ENCODE data around the gene PAFAH1B1. TPM values are rescaled to one million over a fixed set of nuclear protein-coding genes. Genes with fewer than 3 reads are reported as not detected.
"Not testable (repeated sequence)": the region's sequence is repeated elsewhere in the genome, so short reads cannot be mapped to it uniquely, and the experiment has no call there.

PAFAH1B1 gene
- total RNA-seq, 2 donors from 2014 or later, result 168 to 182 TPM

DNA sequence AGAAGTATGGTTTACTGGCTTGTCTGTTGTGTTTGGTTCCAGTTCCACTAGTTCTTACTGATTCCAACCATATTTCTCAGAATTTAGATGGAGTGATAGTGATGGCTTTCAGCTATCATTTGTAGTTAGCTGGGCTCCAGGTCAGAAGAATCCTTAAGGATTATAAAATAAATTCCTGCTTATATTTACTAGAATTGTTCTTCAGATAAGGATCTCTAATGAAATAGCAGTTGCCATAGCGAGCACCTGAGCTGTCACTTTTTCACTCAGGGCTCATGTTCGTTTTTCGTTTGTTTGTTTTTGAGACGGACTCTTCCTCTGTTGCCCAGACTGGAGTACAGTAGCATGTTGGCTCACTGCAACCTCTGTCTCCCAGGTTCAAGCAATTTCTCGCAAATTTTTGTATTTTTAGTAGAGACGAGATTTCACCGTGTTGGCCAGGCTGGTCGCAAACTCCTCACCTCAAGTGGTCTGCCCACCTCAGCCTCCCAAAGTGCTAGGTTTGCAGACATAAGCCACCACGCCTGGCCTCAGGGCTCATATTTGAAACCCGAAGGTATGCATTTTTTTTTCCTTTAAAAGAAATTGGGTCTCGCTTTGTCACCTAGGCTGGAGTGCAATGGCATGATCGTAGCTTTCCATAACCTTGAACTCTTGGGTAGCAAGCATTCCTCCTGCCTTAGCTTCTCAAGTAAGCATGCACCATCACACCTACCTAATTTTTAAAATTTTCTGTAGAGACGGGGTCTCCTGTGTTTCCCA is 42.9 kb downstream of the PAFAH1B1 start:
- Mint-ChIP-seq H3K27ac (peak overlapping the region; percentile 53), H3K36me3 (ENCODE audit: low read depth) (peaks cover 74% of the 10 kb centered on the region), H3K4me3 (no peak overlapping the region), H3K9me3 (no peaks in the 10 kb centered on the region), H3K27me3 (no peaks in the 10 kb centered on the region), H3K4me1 (peaks cover 24% of the 10 kb centered on the region)
- no peak for ATAC-seq (replicated peaks)

DNA sequence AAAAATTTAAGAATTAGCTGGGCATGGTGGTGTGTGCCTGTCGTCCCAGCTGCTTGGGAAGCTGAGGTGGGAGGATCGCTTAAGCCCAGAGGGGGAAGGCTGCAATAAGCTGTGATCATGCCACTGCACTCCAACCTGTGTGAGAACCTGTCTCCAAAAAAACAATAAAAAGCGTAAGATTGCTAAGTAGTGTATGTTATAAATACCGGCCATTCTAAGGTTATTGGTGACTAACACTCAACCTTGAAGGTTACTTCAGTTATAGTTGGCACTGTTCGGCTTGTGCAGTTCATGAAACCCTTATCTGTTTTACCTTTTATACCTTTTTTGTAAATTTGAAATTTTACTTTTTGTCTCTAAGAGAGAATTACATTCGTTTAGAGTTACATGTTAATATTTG is 44.0 kb downstream of the PAFAH1B1 start:
- Mint-ChIP-seq H3K36me3 (ENCODE audit: low read depth) (peaks cover 75% of the 10 kb centered on the region), H3K27me3 (no peaks in the 10 kb centered on the region), H3K4me3 (no peak overlapping the region), H3K9me3 (no peaks in the 10 kb centered on the region), H3K4me1 (peaks cover 14% of the 10 kb centered on the region), H3K27ac (peak overlapping the region; percentile 53)
- ATAC-seq (replicated peaks), result no peak

DNA sequence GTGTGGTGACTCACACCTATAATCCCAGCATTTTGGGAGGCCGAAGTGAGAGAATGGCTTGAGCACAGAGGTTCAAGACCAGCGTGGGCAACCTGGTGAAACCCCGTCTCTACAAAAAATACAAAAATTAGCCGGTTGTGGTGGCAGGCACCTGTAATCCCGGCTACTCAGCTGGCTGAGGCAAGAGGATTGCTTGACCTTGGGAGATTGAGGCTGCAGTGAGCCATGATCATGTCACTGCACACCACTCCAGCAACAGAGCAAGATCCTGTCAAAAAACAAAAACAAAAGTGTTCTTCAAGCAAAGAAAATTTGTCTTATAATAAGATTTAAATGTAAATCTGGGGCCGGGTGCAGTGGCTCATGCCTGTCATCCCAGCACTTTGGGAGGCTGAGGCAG is 51.5 kb downstream of the PAFAH1B1 start:
- no peak for ATAC-seq (replicated peaks)
- H3K27ac Mint-ChIP-seq, result no peak overlapping the region

DNA sequence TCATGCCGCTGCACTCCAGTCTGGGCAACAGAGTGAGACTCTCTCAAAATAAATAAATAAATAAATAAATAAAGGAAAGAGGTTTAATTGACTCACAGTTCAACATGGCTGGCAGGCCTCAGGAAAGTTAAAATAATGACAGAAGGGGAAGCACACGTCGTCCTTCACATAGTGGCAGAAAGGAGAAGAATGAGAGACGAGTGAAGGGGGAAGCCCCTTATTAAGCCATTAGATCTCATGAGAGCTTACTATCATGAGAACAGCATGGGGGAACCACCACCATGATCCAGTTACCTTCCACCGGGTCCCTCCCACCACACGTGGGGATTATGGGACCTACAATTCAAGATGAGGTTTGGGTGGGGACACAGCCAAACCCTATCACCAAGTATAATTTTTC is 54.5 kb downstream of the PAFAH1B1 start:
- H3K4me1 Mint-ChIP-seq, result peaks cover 7% of the 10 kb centered on the region
- H3K27me3 Mint-ChIP-seq, result no peaks in the 10 kb centered on the region
- no peak for ATAC-seq (replicated peaks)
- no peaks in the 10 kb centered on the region for H3K9me3 Mint-ChIP-seq
- no peak overlapping the region for H3K27ac Mint-ChIP-seq
- no peak overlapping the region for H3K4me3 Mint-ChIP-seq
- H3K36me3 Mint-ChIP-seq (ENCODE audit: low read depth), result peaks cover 90% of the 10 kb centered on the region

More for the DNA sequence above, 51.5 kb downstream of the PAFAH1B1 start:
- Mint-ChIP-seq H3K27me3 (no peaks in the 10 kb centered on the region), H3K4me1 (peaks cover 4% of the 10 kb centered on the region), H3K9me3 (no peaks in the 10 kb centered on the region), H3K36me3 (ENCODE audit: low read depth) (peaks cover 90% of the 10 kb centered on the region), H3K4me3 (no peak overlapping the region)

DNA sequence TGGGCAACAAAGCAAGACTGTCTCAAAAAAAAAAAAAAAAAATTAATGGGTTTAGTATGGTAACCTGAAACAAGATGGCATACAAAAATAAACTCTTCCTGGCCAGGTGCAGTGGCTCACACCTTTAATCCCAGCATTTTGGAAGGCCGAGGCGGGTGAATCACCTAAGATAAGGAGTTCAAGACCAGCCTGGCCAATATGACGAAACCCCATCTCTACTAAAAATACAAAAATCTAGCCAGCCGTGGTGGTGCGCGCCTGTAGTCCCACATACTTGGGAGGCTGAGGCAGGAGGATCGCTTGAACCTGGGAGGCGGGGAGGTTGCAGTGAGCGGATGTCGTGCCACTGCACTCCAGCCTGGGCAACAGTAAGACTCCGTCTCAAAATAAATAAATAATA is 55.7 kb downstream of the PAFAH1B1 start:
- Mint-ChIP-seq H3K4me3 (no peak overlapping the region), H3K4me1 (peaks cover 7% of the 10 kb centered on the region), H3K36me3 (ENCODE audit: low read depth) (peaks cover 84% of the 10 kb centered on the region), H3K27ac (no peak overlapping the region), H3K9me3 (no peaks in the 10 kb centered on the region), H3K27me3 (no peaks in the 10 kb centered on the region)
- no peak for ATAC-seq (replicated peaks)

- H3K9me3 Mint-ChIP-seq; H3K27ac Mint-ChIP-seq; ATAC-seq (replicated peaks); H3K27me3 Mint-ChIP-seq; H3K4me3 Mint-ChIP-seq: not testable (repeated sequence)
- peaks cover 12% of the 10 kb centered on the region for H3K4me1 Mint-ChIP-seq
- H3K36me3 Mint-ChIP-seq (ENCODE audit: low read depth), result peaks cover 84% of the 10 kb centered on the region
Measured at GRCh38 chr17:2652911-2653310, 59.5 kb downstream of the PAFAH1B1 start.

- H3K4me1 Mint-ChIP-seq, result peaks cover 20% of the 10 kb centered on the region
- no peak overlapping the region for H3K4me3 Mint-ChIP-seq
- H3K36me3 Mint-ChIP-seq (ENCODE audit: low read depth), result peaks cover 70% of the 10 kb centered on the region
- no peaks in the 10 kb centered on the region for H3K9me3 Mint-ChIP-seq
- no peak for ATAC-seq (replicated peaks)
- H3K27me3 Mint-ChIP-seq, result no peaks in the 10 kb centered on the region
- H3K27ac Mint-ChIP-seq, result peak overlapping the region; percentile 56
Measured at GRCh38 chr17:2655546-2655945, 62.1 kb downstream of the PAFAH1B1 start.

GRCh38 chr17:2656283-2656682 is 62.8 kb downstream of the PAFAH1B1 start:
- Mint-ChIP-seq H3K27me3 (no peaks in the 10 kb centered on the region), H3K9me3 (no peaks in the 10 kb centered on the region), H3K4me1 (peaks cover 24% of the 10 kb centered on the region), H3K4me3 (no peak overlapping the region), H3K27ac (no peak overlapping the region), H3K36me3 (ENCODE audit: low read depth) (peaks cover 63% of the 10 kb centered on the region)
- ATAC-seq (replicated peaks), result peak; percentile 69

DNA sequence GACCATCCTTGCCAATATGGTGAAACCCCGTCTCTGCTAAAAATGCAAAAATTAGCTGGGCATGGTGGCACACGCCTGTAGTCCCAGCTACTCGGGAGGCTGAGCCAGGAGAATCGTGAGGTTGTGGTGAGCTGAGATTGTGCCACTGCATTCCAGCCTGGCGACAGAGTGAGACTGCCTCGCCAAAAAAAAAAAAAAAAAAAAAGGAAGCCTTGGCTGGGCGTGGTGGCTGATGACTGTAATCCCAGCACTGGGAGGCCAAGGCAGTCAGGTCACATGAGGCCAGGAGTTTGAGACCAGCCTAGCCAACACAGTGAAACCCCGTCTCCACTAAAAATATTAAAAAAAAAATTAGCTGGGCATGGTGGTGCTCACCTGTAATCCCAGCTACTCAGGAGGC is 65.9 kb downstream of the PAFAH1B1 start:
- H3K4me1 Mint-ChIP-seq, result peaks cover 28% of the 10 kb centered on the region
- H3K4me3 Mint-ChIP-seq; H3K9me3 Mint-ChIP-seq; H3K27ac Mint-ChIP-seq; ATAC-seq (replicated peaks); H3K27me3 Mint-ChIP-seq: not testable (repeated sequence)
- H3K36me3 Mint-ChIP-seq (ENCODE audit: low read depth), result peaks cover 69% of the 10 kb centered on the region

- H3K27ac Mint-ChIP-seq, result peak overlapping the region; percentile 78
- H3K9me3 Mint-ChIP-seq; ATAC-seq (replicated peaks); H3K27me3 Mint-ChIP-seq: not testable (repeated sequence)
- peaks cover 24% of the 10 kb centered on the region for H3K4me1 Mint-ChIP-seq
- H3K36me3 Mint-ChIP-seq (ENCODE audit: low read depth), result peaks cover 71% of the 10 kb centered on the region
- peak overlapping the region; percentile 20 for H3K4me3 Mint-ChIP-seq
Measured at GRCh38 chr17:2660410-2660809, 67.0 kb downstream of the PAFAH1B1 start.

DNA sequence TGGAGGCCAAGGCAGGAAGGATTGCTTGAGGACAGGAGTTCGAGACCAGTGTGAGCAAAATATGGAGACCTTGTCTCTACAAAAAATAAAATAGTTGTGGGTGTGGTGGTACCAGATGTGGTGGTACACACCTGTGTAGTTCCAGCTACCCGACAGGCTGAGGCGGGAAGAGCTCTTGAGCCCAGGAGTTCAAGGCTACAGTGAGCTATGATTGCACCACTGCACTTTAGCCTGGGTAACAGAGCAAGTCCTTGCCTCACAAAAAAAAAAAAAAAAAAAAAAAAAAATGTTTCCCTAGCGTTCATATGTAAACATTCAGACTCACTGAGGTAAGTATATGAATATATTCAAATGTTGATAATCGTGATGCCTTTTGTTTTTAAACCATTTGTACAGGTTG is 78.6 kb downstream of the PAFAH1B1 start:
- no peak overlapping the region for H3K4me3 Mint-ChIP-seq
- H3K9me3 Mint-ChIP-seq, result no peaks in the 10 kb centered on the region
- H3K27me3 Mint-ChIP-seq, result no peaks in the 10 kb centered on the region
- H3K36me3 Mint-ChIP-seq (ENCODE audit: low read depth), result peaks cover 96% of the 10 kb centered on the region
- H3K27ac Mint-ChIP-seq, result no peak overlapping the region
- peaks cover 5% of the 10 kb centered on the region for H3K4me1 Mint-ChIP-seq
- no peak for ATAC-seq (replicated peaks)

DNA sequence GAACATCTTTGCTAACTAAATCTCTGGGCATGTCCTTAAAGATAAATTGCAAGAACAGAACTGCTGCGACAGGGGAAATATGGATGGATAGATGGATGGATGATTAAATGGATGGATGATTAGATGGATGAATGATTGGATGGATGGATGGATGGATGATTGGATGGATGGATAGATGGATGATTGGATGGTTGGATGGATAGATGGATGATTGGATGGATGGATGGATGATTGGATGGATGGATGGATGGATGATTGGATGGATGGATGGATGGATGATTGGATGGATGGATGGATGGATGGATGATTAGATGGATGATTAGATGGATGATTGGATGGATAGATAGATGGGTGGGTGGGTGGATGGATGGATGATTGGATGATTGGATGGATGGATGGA is 85.8 kb downstream of the PAFAH1B1 start:
- H3K4me3 Mint-ChIP-seq; H3K27ac Mint-ChIP-seq; H3K9me3 Mint-ChIP-seq; H3K4me1 Mint-ChIP-seq; ATAC-seq (replicated peaks); H3K27me3 Mint-ChIP-seq: not testable (repeated sequence)
- H3K36me3 Mint-ChIP-seq (ENCODE audit: low read depth), result peaks cover 97% of the 10 kb centered on the region

- peak overlapping the region; percentile 33 for H3K27ac Mint-ChIP-seq
- no peaks in the 10 kb centered on the region for H3K4me1 Mint-ChIP-seq
- H3K36me3 Mint-ChIP-seq (ENCODE audit: low read depth), result peaks cover 84% of the 10 kb centered on the region
- no peak for ATAC-seq (replicated peaks)
- H3K27me3 Mint-ChIP-seq, result no peaks in the 10 kb centered on the region
- H3K9me3 Mint-ChIP-seq, result no peaks in the 10 kb centered on the region
- no peak overlapping the region for H3K4me3 Mint-ChIP-seq
Measured at GRCh38 chr17:2680961-2681360, 87.5 kb downstream of the PAFAH1B1 start.

GRCh38 chr17:2681650-2682049 is 88.2 kb downstream of the PAFAH1B1 start:
- Mint-ChIP-seq H3K4me1 (no peaks in the 10 kb centered on the region), H3K27ac (no peak overlapping the region), H3K9me3 (no peaks in the 10 kb centered on the region)

DNA sequence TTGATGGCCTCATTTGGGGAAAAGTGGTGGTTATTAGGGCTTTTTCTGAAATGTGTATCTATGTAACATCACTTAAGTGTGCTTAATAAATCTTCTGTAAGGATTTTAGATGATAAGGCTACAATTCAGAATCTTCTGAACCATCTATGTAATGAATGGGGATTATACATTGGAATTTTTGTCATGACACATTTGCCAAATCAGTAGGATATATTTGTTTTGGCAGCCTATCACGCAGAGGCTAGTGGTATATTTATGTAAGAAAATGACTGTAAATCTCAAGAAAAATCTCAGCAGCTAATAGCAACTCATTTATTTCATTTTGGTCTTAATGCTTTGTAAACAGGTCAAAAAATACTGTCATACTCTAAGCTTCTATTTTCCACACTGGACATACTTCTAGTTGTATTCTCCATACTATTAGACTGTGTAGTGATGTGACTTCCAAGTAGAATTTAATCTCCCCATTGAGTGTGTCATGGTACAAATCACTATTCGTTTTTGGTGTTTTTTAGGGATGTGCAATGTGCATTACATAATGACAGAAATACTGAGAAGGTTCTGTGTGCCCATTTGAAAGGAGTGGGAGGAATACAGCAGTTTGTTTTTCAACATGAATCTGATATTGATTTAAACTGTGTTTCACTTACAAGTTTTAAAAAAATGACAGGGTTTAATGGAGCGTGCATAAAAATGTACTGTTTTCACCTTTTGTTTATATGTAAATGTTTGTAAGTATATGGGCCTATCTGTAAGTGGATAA is 88.9 kb downstream of the PAFAH1B1 start:
- Mint-ChIP-seq H3K4me1 (no peaks in the 10 kb centered on the region), H3K27me3 (no peaks in the 10 kb centered on the region), H3K36me3 (ENCODE audit: low read depth) (peaks cover 70% of the 10 kb centered on the region), H3K27ac (no peak overlapping the region), H3K9me3 (no peaks in the 10 kb centered on the region), H3K4me3 (no peak overlapping the region)
- ATAC-seq (replicated peaks), result no peak

More at GRCh38 chr17:2681650-2682049, 88.2 kb downstream of the PAFAH1B1 start:
- ATAC-seq (replicated peaks), result no peak
- no peak overlapping the region for H3K4me3 Mint-ChIP-seq
- H3K27me3 Mint-ChIP-seq, result no peaks in the 10 kb centered on the region
- peaks cover 78% of the 10 kb centered on the region for H3K36me3 Mint-ChIP-seq (ENCODE audit: low read depth)
